Naive B cell (primary cell): Measurements from ENCODE around the gene INPP4A. TPM values are rescaled to one million over a fixed set of nuclear protein-coding genes. Genes with fewer than 3 reads are reported as not detected.

Experiments
- ATAC-seq, 2 donors: fragments of 150-1000 bp; cut with Tn5 transposase; 2 replicates each; pipeline ENCODE4 v1.10.0; 2021; ENCODE audit warnings: low read depth in 2 of 2, mild to moderate bottlenecking in 2 of 2, moderate library complexity in 2 of 2
- DNase-seq: peaks from one replicate; pipeline ENCODE4 v3.0.0; 2022
- H3K27ac Mint-ChIP-seq, 6 donors: one replicate each; pipeline ENCODE4 v1.8.0; 2020 to 2022; ENCODE audit warnings: mild to moderate bottlenecking in 6 of 6, mixed read lengths in 6 of 6, moderate library complexity in 5 of 6, inconsistent platforms in 2 of 6
- H3K27me3 Mint-ChIP-seq, 3 donors: one replicate each; pipeline ENCODE4 v1.8.0; 2021 to 2022; ENCODE audit warnings: mixed read lengths in 3 of 3, mild to moderate bottlenecking in 1 of 3
- H3K36me3 Mint-ChIP-seq, 2 donors: one replicate each; pipeline ENCODE4 v1.8.0; 2020 to 2022; ENCODE audit warnings: mixed read lengths in 2 of 2, inconsistent platforms in 1 of 2, mild to moderate bottlenecking in 1 of 2
- H3K4me1 Mint-ChIP-seq, 3 donors: one replicate each; pipeline ENCODE4 v1.8.0; 2020 to 2022; ENCODE audit warnings: mixed read lengths in 3 of 3, inconsistent platforms in 1 of 3, mild to moderate bottlenecking in 1 of 3, moderate library complexity in 1 of 3
- H3K4me3 Mint-ChIP-seq, 8 donors: one replicate each; pipeline ENCODE4 v1.8.0; 2020 to 2022; ENCODE audit warnings: mild to moderate bottlenecking in 8 of 8, mixed read lengths in 8 of 8, moderate library complexity in 8 of 8, inconsistent platforms in 2 of 8
- H3K9me3 Mint-ChIP-seq, 7 donors: one replicate each; pipeline ENCODE4 v1.8.0; 2020 to 2022; ENCODE audit warnings: mixed read lengths in 7 of 7, mild to moderate bottlenecking in 5 of 7, inconsistent platforms in 2 of 7, moderate library complexity in 1 of 7
- polyA plus RNA-seq, 6 donors: library from polyadenylated mRNA; unstranded; fragments of 300-500 nt; fragmentation: Illumina TruSeq; gene quantifications; one replicate each; pipeline ENCODE4 v1.2.3, GENCODE V29; 2021; ENCODE audit warnings: low read depth in 6 of 6

The INPP4A gene
- polyA plus RNA-seq, 6 donors from 2014 or later: 1.8 to 4.3 (median 2.9) TPM

DNA sequence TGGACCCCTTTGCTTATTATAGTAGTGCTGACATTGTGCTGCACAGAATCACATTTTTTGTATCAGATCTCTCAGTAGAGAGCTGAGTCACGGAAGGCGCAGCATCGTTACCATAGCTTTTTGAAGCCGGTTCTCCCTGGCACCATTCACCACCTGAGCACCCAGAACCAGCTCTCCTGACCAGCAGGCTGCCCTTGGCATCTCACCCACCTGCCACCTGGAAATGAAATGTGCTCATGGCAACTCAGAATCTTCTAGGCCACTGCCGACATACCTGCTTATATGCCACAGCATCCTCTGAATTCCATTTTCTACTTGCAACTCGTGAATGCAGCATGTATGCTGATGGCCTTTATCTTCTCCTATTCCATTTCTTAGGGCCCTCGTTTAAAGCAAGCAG lies 100.9 kb downstream of the INPP4A start:
- Mint-ChIP-seq H3K27ac (no peak overlapping the region), H3K9me3 (no peaks in the 10 kb centered on the region), H3K27me3 (no peaks in the 10 kb centered on the region), H3K4me1 (peaks cover 11 to 29% (median 23%) of the 10 kb centered on the region in 3 donors), H3K36me3 (peaks cover 12 to 22% of the 10 kb centered on the region in 2 donors), H3K4me3 (no peak overlapping the region)
- ATAC-seq (no peak), DNase-seq (no peak)

- DNase-seq: no peak
- Mint-ChIP-seq H3K27ac (peak overlapping the region in 2 of 6 donors; percentile 13 to 22), H3K4me3 (peak overlapping the region in 1 of 8 donors; percentile 42), H3K4me1 (peaks cover 11 to 29% (median 23%) of the 10 kb centered on the region in 3 donors), H3K9me3 (no peaks in the 10 kb centered on the region), H3K36me3 (peaks cover 12 to 24% of the 10 kb centered on the region in 2 donors), H3K27me3 (no peaks in the 10 kb centered on the region)
- no peak for ATAC-seq
Observed at GRCh38 chr2:98546186-98546585, 101.5 kb downstream of the INPP4A start.

- Mint-ChIP-seq H3K27ac (peak overlapping the region in 5 of 6 donors; percentile 12 to 75 (median 59)), H3K36me3 (peaks cover 12 to 24% of the 10 kb centered on the region in 2 donors), H3K4me3 (peak overlapping the region in 3 of 8 donors; percentile 3 to 51 (median 12)), H3K4me1 (peaks cover 11 to 29% (median 23%) of the 10 kb centered on the region in 3 donors), H3K9me3 (no peaks in the 10 kb centered on the region), H3K27me3 (no peaks in the 10 kb centered on the region)
- DNase-seq: no peak
- peak in 1 of 2 donors; percentile 40 for ATAC-seq
Observed at GRCh38 chr2:98547092-98547790, 102.6 kb downstream of the INPP4A start.

GRCh38 chr2:98548920-98549818 lies 104.5 kb downstream of the INPP4A start:
- Mint-ChIP-seq H3K36me3 (peaks cover 12 to 30% of the 10 kb centered on the region in 2 donors), H3K4me1 (peaks cover 11 to 29% (median 23%) of the 10 kb centered on the region in 3 donors), H3K4me3 (peak overlapping the region in 1 of 8 donors; percentile 22), H3K9me3 (no peaks in the 10 kb centered on the region), H3K27me3 (no peaks in the 10 kb centered on the region), H3K27ac (peak overlapping the region in 4 of 6 donors; percentile 43 to 79 (median 66))
- peak; percentile 31 for DNase-seq
- ATAC-seq: peak; percentile 75 to 84

GRCh38 chr2:98550165-98550564 lies 105.5 kb downstream of the INPP4A start:
- no peak overlapping the region for H3K4me3 Mint-ChIP-seq
- no peak for ATAC-seq
- no peaks in the 10 kb centered on the region for H3K9me3 Mint-ChIP-seq
- peak overlapping the region in 2 of 6 donors; percentile 33 to 56 for H3K27ac Mint-ChIP-seq
- DNase-seq: no peak
- H3K27me3 Mint-ChIP-seq: no peaks in the 10 kb centered on the region
- H3K36me3 Mint-ChIP-seq: peaks cover 7 to 21% of the 10 kb centered on the region in 2 donors
- peaks cover 11 to 29% (median 27%) of the 10 kb centered on the region in 3 donors for H3K4me1 Mint-ChIP-seq

DNA sequence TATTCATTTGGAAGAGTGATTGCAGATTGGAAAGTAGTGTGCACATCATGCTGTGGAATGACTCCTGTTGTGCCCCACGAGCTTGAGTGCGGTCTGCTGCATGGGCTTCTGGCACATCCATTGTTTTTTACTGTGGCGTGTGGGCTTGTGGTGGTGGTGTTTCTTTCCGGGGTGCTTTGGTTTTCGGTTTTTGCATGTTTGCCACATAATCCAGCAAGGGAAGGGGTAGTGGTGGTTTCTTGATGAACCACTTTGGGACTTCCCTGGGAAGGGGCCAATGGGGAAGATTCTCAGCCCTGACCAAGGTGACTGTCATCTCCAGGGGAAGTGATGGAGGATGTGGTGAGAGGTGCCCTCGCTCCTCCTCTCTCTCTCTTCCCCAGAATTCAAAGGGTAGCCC lies 106.7 kb downstream of the INPP4A start:
- no peaks in the 10 kb centered on the region for H3K9me3 Mint-ChIP-seq
- no peaks in the 10 kb centered on the region for H3K27me3 Mint-ChIP-seq
- DNase-seq: no peak
- peaks cover 7 to 15% of the 10 kb centered on the region in 2 donors for H3K36me3 Mint-ChIP-seq
- H3K27ac Mint-ChIP-seq: peak overlapping the region in 2 of 6 donors; percentile 30 to 40
- H3K4me3 Mint-ChIP-seq: no peak overlapping the region
- no peak for ATAC-seq
- H3K4me1 Mint-ChIP-seq: peaks cover 17 to 35% (median 35%) of the 10 kb centered on the region in 3 donors

- H3K36me3 Mint-ChIP-seq: peaks cover 7 to 15% of the 10 kb centered on the region in 2 donors
- DNase-seq (no peak), ATAC-seq (no peak)
- H3K4me3 Mint-ChIP-seq: no peak overlapping the region
- peaks cover 12 to 33% (median 31%) of the 10 kb centered on the region in 3 donors for H3K4me1 Mint-ChIP-seq
- no peaks in the 10 kb centered on the region for H3K27me3 Mint-ChIP-seq
- no peaks in the 10 kb centered on the region for H3K9me3 Mint-ChIP-seq
- H3K27ac Mint-ChIP-seq: peak overlapping the region in 3 of 6 donors; percentile 12 to 82 (median 45)
Observed at GRCh38 chr2:98552499-98553179, 108.0 kb downstream of the INPP4A start.

DNA sequence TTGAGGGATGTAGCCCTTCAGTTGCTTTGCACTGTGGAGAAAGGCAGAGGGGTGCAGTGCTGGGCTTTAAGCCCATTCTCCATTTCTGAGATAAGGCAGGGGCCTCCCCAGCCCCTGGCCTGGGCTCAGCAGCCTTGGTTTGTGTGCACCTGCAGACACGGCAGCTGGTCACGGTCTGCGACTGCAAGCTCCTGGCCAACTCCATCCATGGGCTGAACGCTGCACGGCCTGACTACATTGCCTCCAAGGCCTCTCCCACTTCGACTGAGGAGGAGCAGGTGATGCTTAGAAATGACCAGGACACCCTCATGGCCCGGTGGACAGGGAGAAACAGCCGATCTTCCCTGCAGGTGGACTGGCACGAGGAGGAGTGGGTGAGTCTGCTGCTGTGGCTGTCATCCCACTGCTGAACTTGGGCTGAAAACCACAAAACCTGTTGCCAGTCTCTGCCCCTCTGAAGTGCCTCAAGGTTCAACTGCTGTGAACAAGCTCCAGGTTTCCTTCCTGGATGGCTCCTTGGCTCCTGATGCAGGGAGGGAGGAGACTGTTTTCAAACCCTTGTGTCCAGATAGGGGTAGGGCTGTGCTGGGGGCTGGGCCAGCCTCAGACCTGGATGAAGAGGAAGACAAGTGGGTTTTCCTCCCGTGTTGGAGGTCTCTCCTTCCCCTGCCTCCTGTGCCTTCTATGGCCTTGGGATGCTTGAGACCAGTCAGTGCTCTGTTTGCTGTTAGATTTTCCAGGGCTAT lies 109.6 kb downstream of the INPP4A start:
- Mint-ChIP-seq H3K36me3 (peaks cover 7 to 15% of the 10 kb centered on the region in 2 donors), H3K4me1 (peaks cover 10 to 21% (median 16%) of the 10 kb centered on the region in 3 donors), H3K9me3 (no peaks in the 10 kb centered on the region), H3K4me3 (no peak overlapping the region), H3K27ac (peak overlapping the region in 5 of 6 donors; percentile 56 to 93 (median 82)), H3K27me3 (no peaks in the 10 kb centered on the region)
- DNase-seq: no peak
- no peak for ATAC-seq

GRCh38 chr2:98555696-98556095 lies 111.0 kb downstream of the INPP4A start:
- H3K9me3 Mint-ChIP-seq: no peaks in the 10 kb centered on the region
- H3K4me3 Mint-ChIP-seq: peak overlapping the region in 1 of 8 donors; percentile 34
- peaks cover 7 to 11% of the 10 kb centered on the region in 2 donors for H3K36me3 Mint-ChIP-seq
- H3K27me3 Mint-ChIP-seq: no peaks in the 10 kb centered on the region
- peaks cover 10 to 19% (median 12%) of the 10 kb centered on the region in 3 donors for H3K4me1 Mint-ChIP-seq
- ATAC-seq (no peak), DNase-seq (no peak)
- H3K27ac Mint-ChIP-seq: peak overlapping the region; percentile 12 to 93 (median 80)

GRCh38 chr2:98556344-98557033 lies 111.8 kb downstream of the INPP4A start:
- peaks cover 10 to 19% (median 12%) of the 10 kb centered on the region in 3 donors for H3K4me1 Mint-ChIP-seq
- H3K4me3 Mint-ChIP-seq: peak overlapping the region in 1 of 8 donors; percentile 27
- no peaks in the 10 kb centered on the region for H3K9me3 Mint-ChIP-seq
- H3K27ac Mint-ChIP-seq: peak overlapping the region; percentile 79 to 93 (median 82)
- H3K27me3 Mint-ChIP-seq: no peaks in the 10 kb centered on the region
- H3K36me3 Mint-ChIP-seq: peaks cover 7 to 10% of the 10 kb centered on the region in 2 donors
- peak; percentile 99 for ATAC-seq
- DNase-seq: peak; percentile 81

DNA sequence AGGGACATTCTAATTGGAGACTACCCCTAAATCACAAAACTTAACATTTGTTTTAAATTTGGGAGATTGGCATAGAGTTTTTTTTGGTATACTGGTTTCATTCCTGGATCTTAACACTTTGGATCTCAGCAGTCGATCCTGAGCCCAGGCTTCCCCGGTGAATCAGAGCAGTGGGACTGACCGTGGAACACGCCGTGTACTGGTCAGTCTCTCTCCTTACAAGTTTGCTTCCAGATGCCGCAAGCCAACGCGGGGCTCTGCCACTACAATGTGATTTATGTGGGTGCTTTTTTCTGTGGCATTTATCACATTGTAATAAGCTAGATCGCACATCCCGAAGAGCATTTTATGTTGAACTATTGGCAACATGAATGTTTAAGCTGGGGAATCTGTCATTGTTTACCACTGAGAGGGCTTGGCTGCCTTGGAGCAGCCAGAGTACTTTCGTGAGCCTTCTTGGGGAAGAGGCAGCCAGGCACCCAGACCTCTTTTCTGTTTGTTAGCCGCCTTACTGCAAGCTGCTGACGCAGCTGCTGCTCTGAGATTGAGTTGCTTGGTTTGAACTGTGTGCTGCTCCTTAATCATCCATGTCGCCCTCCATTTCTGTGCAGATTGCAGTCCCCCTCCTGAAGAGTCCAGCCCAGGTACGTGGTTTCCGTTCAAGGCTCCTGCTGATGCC lies 114.3 kb downstream of the INPP4A start:
- no peaks in the 10 kb centered on the region for H3K9me3 Mint-ChIP-seq
- H3K4me1 Mint-ChIP-seq: peaks cover 10 to 19% (median 12%) of the 10 kb centered on the region in 3 donors
- ATAC-seq: no peak
- H3K4me3 Mint-ChIP-seq: no peak overlapping the region
- peak overlapping the region in 3 of 6 donors; percentile 50 to 82 (median 56) for H3K27ac Mint-ChIP-seq
- H3K27me3 Mint-ChIP-seq: no peaks in the 10 kb centered on the region
- DNase-seq: no peak
- no peaks in the 10 kb centered on the region for H3K36me3 Mint-ChIP-seq
